Breast epithelium (tissue), 4 donors: ENCODE data around the gene TEX38. TPM values are rescaled to one million over a fixed set of nuclear protein-coding genes. Genes with fewer than 3 reads are reported as not detected.
A peak's percentile ranks its signal among the peaks of the same experiment; 100 is the strongest.

Experiments used
- DNase-seq, 2 donors: peaks; one replicate each; pipeline ENCODE4 v3.0.0-alpha.2; 2019; ENCODE audit warnings: low spot score in 2 of 2
- H3K27ac ChIP-seq, 2 donors: fragments of 200-600 bp; sonication (generic) in 1 of 2; one replicate each; pipeline ENCODE4 v1.5.1; 2016 to 2019; ENCODE audit warnings: mild to moderate bottlenecking in 1 of 2
- H3K27me3 ChIP-seq, 2 donors: fragments of 200-600 bp; sonication (generic) in 1 of 2; one replicate each; pipeline versions ENCODE4 v1.5.1 to v1.6.0; 2017 to 2019; ENCODE audit warnings: control low read depth in 1 of 2, mild to moderate bottlenecking in 1 of 2
- H3K36me3 ChIP-seq: fragments of 200-600 bp; one replicate; pipeline ENCODE4 v1.5.1; 2019
- H3K4me1 ChIP-seq, 2 donors: fragments of 200-600 bp; sonication (generic); one replicate each; pipeline ENCODE4 v1.5.1; 2016 to 2019; ENCODE audit warnings: control low read depth in 1 of 2
- H3K4me3 ChIP-seq, 3 donors: fragments of 200-600 bp; sonication (generic); 1 replicate in 2 of 3; 2 replicates in 1 of 3; pipeline ENCODE4 v1.5.1; 2016 to 2019; ENCODE audit warnings: mild to moderate bottlenecking in 3 of 3, moderate library complexity in 2 of 3
- H3K9me3 ChIP-seq, 2 donors: fragments of 200-600 bp; sonication (generic) in 1 of 2; one replicate each; pipeline ENCODE4 v1.5.1; 2016 to 2019; ENCODE audit warnings: control low read depth in 1 of 2
- POLR2A ChIP-seq: fragments of 450-650 bp; IDR thresholded peaks from one replicate; pipeline ENCODE4 v1.6.1; 2016; ENCODE audit warnings: antibody characterized with exemption, mild to moderate bottlenecking, moderate library complexity
- POLR2AphosphoS5 ChIP-seq, 3 donors: sonication (generic); formaldehyde crosslinking; IDR thresholded peaks; one replicate each; pipeline ENCODE4 v1.6.1; 2017; ENCODE audit warnings: antibody characterized with exemption in 3 of 3
- intact Hi-C: fragments of 100-400 bp; cut with DNase I; formaldehyde crosslinking; loops from one replicate; pipeline ENCODE4 v1.15.1; 2023; ENCODE audit warnings: low total_unique reads
- total RNA-seq, 3 donors: library from RNA; depleted of rRNA; stranded (reverse); fragments of >200 nt; gene quantifications; one replicate each; pipeline ENCODE4 v1.1.0, GENCODE V29; 2016
- TF ChIP-seq, protein P1 (sequence below), 3 donors: fragments of 450-650 bp; IDR thresholded peaks; one replicate each; pipeline ENCODE4 v1.5.1; 2016 to 2017; ENCODE audit warnings: antibody characterized with exemption in 3 of 3, mild to moderate bottlenecking in 3 of 3, moderate library complexity in 3 of 3

Gene TEX38
- total RNA-seq = not detected

GRCh38 chr1:46671554-46671953 is at the start of gene TEX38:
TEX38 (plus strand) TSS chr1:46671854; CDS start chr1:46671935, 81 bp downstream.
- Histone ChIP-seq H3K4me3 (no peak within 1 kb of the TSS), H3K9me3 (no peaks in the 10 kb centered on the region), H3K4me1 (peaks cover 0 to 7% of the 10 kb centered on the region in 2 donors), H3K27me3 (no peaks in the 10 kb centered on the region), H3K36me3 (no peaks in the 10 kb centered on the region), H3K27ac (no peak within 1 kb of the TSS)
- TF ChIP-seq POLR2A (no peak), POLR2AphosphoS5 (IDR thresholded peaks at IDR 0.05) (no peak)
- TF ChIP-seq, protein P1, sequence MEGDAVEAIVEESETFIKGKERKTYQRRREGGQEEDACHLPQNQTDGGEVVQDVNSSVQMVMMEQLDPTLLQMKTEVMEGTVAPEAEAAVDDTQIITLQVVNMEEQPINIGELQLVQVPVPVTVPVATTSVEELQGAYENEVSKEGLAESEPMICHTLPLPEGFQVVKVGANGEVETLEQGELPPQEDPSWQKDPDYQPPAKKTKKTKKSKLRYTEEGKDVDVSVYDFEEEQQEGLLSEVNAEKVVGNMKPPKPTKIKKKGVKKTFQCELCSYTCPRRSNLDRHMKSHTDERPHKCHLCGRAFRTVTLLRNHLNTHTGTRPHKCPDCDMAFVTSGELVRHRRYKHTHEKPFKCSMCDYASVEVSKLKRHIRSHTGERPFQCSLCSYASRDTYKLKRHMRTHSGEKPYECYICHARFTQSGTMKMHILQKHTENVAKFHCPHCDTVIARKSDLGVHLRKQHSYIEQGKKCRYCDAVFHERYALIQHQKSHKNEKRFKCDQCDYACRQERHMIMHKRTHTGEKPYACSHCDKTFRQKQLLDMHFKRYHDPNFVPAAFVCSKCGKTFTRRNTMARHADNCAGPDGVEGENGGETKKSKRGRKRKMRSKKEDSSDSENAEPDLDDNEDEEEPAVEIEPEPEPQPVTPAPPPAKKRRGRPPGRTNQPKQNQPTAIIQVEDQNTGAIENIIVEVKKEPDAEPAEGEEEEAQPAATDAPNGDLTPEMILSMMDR (IDR thresholded peaks at IDR 0.05) = no peak
- no peak for DNase-seq
- intact Hi-C loops = no loop called here

DNA sequence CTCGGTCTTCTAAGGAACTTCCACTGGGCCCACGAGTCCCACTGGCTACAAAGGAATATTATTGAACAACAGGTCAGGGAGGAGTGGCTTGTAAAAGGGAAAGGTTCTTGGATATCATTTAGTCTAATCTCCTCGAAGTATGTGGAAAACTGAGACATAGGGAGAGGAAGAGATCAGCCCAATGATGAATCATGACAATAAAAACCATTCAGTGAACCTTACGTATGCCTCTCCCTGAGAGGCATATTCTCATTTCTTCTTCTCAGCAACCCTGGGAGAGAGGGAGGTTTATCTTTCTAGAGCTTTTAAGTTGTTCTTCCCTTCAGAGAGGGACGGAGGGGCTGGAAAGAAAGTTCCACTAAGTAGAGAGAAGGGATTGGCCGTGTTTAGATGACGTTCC is 49.7 kb upstream of the TEX38 start:
- H3K27me3 ChIP-seq = no peaks in the 10 kb centered on the region
- H3K4me1 ChIP-seq = no peaks in the 10 kb centered on the region
- no peak for DNase-seq
- no peak overlapping the region for H3K27ac ChIP-seq
- intact Hi-C loops = no loop called here
- H3K36me3 ChIP-seq = no peaks in the 10 kb centered on the region
- no peaks in the 10 kb centered on the region for H3K9me3 ChIP-seq
- H3K4me3 ChIP-seq = no peak overlapping the region
- no peak for TF ChIP-seq POLR2A
- no peak for TF ChIP-seq POLR2AphosphoS5 (IDR thresholded peaks at IDR 0.05)
- TF ChIP-seq, protein P1 (IDR thresholded peaks at IDR 0.05) = no peak

- H3K27me3 ChIP-seq = no peaks in the 10 kb centered on the region
- no peaks in the 10 kb centered on the region for H3K36me3 ChIP-seq
- no peaks in the 10 kb centered on the region for H3K4me1 ChIP-seq
- H3K9me3 ChIP-seq = no peaks in the 10 kb centered on the region
- no peak for TF ChIP-seq POLR2AphosphoS5 (IDR thresholded peaks at IDR 0.05)
- TF ChIP-seq, protein P1 (IDR thresholded peaks at IDR 0.05) = peak in 2 of 3 donors; percentile 22 to 35
- intact Hi-C loops = no loop called here
- no peak overlapping the region for H3K27ac ChIP-seq
- H3K4me3 ChIP-seq = no peak overlapping the region
- no peak for DNase-seq
These were observed 49.3 kb upstream of the TEX38 start for GRCh38 chr1:46622344-46622743.

- intact Hi-C loops = no loop called here
- H3K4me3 ChIP-seq = no peak overlapping the region
- no peaks in the 10 kb centered on the region for H3K36me3 ChIP-seq
- DNase-seq = no peak
- TF ChIP-seq POLR2AphosphoS5 (IDR thresholded peaks at IDR 0.05) (no peak), POLR2A (no peak)
- TF ChIP-seq, protein P1 (IDR thresholded peaks at IDR 0.05) = no peak
- no peaks in the 10 kb centered on the region for H3K27me3 ChIP-seq
- no peak overlapping the region for H3K27ac ChIP-seq
- H3K9me3 ChIP-seq = no peaks in the 10 kb centered on the region
- no peaks in the 10 kb centered on the region for H3K4me1 ChIP-seq
These were observed 47.7 kb upstream of the TEX38 start for GRCh38 chr1:46623743-46624644.

- Histone ChIP-seq H3K36me3 (no peaks in the 10 kb centered on the region), H3K27me3 (no peaks in the 10 kb centered on the region)
These were observed 40.9 kb upstream of the TEX38 start for GRCh38 chr1:46630719-46631118.

More at GRCh38 chr1:46630719-46631118, 40.9 kb upstream of the TEX38 start:
- DNase-seq = no peak
- TF ChIP-seq POLR2A = no peak
- no peak for TF ChIP-seq POLR2AphosphoS5 (IDR thresholded peaks at IDR 0.05)
- TF ChIP-seq, protein P1 (IDR thresholded peaks at IDR 0.05) = no peak
- Histone ChIP-seq H3K4me1 (no peaks in the 10 kb centered on the region), H3K4me3 (no peak overlapping the region), H3K27ac (no peak overlapping the region), H3K9me3 (no peaks in the 10 kb centered on the region)
- intact Hi-C loops = no loop called here
